Endothelial cell of umbilical vein (primary cell): ENCODE results near the gene WDHD1. TPM values are rescaled to one million over a fixed set of nuclear protein-coding genes. Genes with fewer than 3 reads are reported as not detected.
"Not testable (repeated sequence)": the region's sequence is repeated elsewhere in the genome, so short reads cannot be mapped to it uniquely, and the experiment has no call there.

Source experiments
- BruUV-seq: library from RNA; stranded (reverse); fragments of 400-500 nt; replicated peaks from 2 replicates; lab custom pipeline; 2021; lab: Mats Ljungman, UMichigan
- CTCF ChIA-PET: fragments of 300-600, 350-600 bp; sonication (Branson Sonifier 250); formaldehyde crosslinking; loops from one replicate; lab custom pipeline; 2021; ENCODE audit warnings: antibody characterized with exemption, inconsistent platforms; lab: Charles Lee
- POLR2A ChIA-PET: fragments of 300-600, 350-600 bp; sonication (Branson Sonifier 250); formaldehyde crosslinking; loops from one replicate; lab custom pipeline; 2021; ENCODE audit warnings: antibody characterized with exemption, inconsistent platforms; lab: Charles Lee
- DNase-seq: peaks from one replicate; pipeline ENCODE4 v3.0.0-alpha.2; 2011; ENCODE audit warnings: low read depth, low spot score
- FAIRE-seq: peaks from 2 replicates; lab custom pipeline; 2011; peaks lifted over from hg19 to GRCh38; lab: Jason Lieb, UNC
- H2AFZ ChIP-seq: 2 replicates; pipeline ENCODE4 v1.6.0; 2012; ENCODE audit warnings: low read depth, low read length, control low read depth, inconsistent platforms
- H3K27ac ChIP-seq: 2 replicates; pipeline ENCODE4 v1.5.1; 2011; ENCODE audit warnings: low read depth, mild to moderate bottlenecking, control low read depth, low read length, moderate library complexity; ENCODE audit not compliant: insufficient read depth
- H3K27me3 ChIP-seq, 2 experiments: 2 replicates each; pipeline versions ENCODE4 v1.6.0 to v1.6.1; 2011; ENCODE audit warnings: low read length in 2 of 2, mixed read lengths in 1 of 2; ENCODE audit not compliant: control insufficient read depth in 2 of 2, insufficient read depth in 2 of 2
- H3K36me3 ChIP-seq, 2 experiments: 2 replicates in 1 of 2; 3 replicates in 1 of 2; pipeline ENCODE4 v1.5.1; 2011; ENCODE audit warnings: low read length in 2 of 2, mild to moderate bottlenecking in 1 of 2, moderate library complexity in 1 of 2; ENCODE audit not compliant: control insufficient read depth in 2 of 2, insufficient read depth in 2 of 2; ENCODE audit errors: extremely low read depth in 1 of 2
- H3K4me1 ChIP-seq: 3 replicates; pipeline ENCODE4 v1.5.1; 2011; ENCODE audit warnings: mild to moderate bottlenecking, low read length; ENCODE audit not compliant: control insufficient read depth, insufficient read depth; ENCODE audit errors: extremely low read depth
- H3K4me2 ChIP-seq: 2 replicates; pipeline ENCODE4 v1.6.1; 2011; ENCODE audit warnings: low read length, control low read depth, mixed read lengths; ENCODE audit not compliant: insufficient read depth
- H3K4me3 ChIP-seq, 3 experiments: fragments of 200-600 bp in 1 of 3; sonication (generic), shearing (Covaris generic) in 1 of 3; replicated peaks in 1 of 3; 2 replicates each; pipeline ENCODE4 v1.5.1; 2011 to 2016; ENCODE audit warnings: control low read depth in 3 of 3, low read length in 3 of 3, mild to moderate bottlenecking in 2 of 3, inconsistent platforms in 1 of 3, low read depth in 1 of 3, moderate library complexity in 1 of 3; ENCODE audit not compliant: insufficient read depth in 1 of 3
- H3K79me2 ChIP-seq: 2 replicates; pipeline ENCODE4 v1.6.0; 2012; ENCODE audit warnings: low read length, inconsistent platforms; ENCODE audit not compliant: control insufficient read depth, insufficient read depth
- H3K9ac ChIP-seq: replicated peaks from 2 replicates; pipeline ENCODE3; 2011; ENCODE audit warnings: low read length, control low read depth; ENCODE audit not compliant: insufficient read depth; ENCODE audit errors: extremely low read depth
- H3K9me1 ChIP-seq: replicated peaks from 3 replicates; pipeline ENCODE4 v1.6.0; 2011; ENCODE audit warnings: mild to moderate bottlenecking, low read length; ENCODE audit not compliant: control insufficient read depth, insufficient read depth; ENCODE audit errors: extremely low read depth
- H3K9me3 ChIP-seq: replicated peaks from 2 replicates; pipeline ENCODE4 v1.5.1; 2012; ENCODE audit warnings: low read length, inconsistent platforms; ENCODE audit not compliant: control insufficient read depth, insufficient read depth
- H4K20me1 ChIP-seq: replicated peaks from 2 replicates; pipeline ENCODE3; 2011; ENCODE audit warnings: mild to moderate bottlenecking, low read length; ENCODE audit not compliant: control insufficient read depth, insufficient read depth; ENCODE audit errors: extremely low read depth
- EZH2 ChIP-seq: IDR thresholded peaks from 2 replicates; pipeline ENCODE4 v1.6.1; 2012; ENCODE audit warnings: borderline replicate concordance, low read depth, mild to moderate bottlenecking, moderate library complexity, low read length, inconsistent platforms; ENCODE audit not compliant: severe bottlenecking
- FOS ChIP-seq: IDR thresholded peaks from 2 replicates; pipeline ENCODE4 v1.6.1; 2011; ENCODE audit warnings: mild to moderate bottlenecking, low read length, moderate library complexity, borderline replicate concordance; ENCODE audit not compliant: insufficient read depth
- GATA2 ChIP-seq: IDR thresholded peaks from 2 replicates; pipeline ENCODE4 v1.7.0; 2011; ENCODE audit warnings: low read depth, mild to moderate bottlenecking, moderate library complexity, mixed read lengths, low read length; ENCODE audit not compliant: insufficient read length, insufficient read depth
- JUN ChIP-seq: IDR thresholded peaks from 2 replicates; pipeline ENCODE4 v1.6.1; 2011; ENCODE audit warnings: borderline replicate concordance, low read depth; ENCODE audit not compliant: insufficient read length, insufficient read depth
- MYC ChIP-seq: IDR thresholded peaks from one replicate; pipeline ENCODE4 v1.6.1; 2011; ENCODE audit warnings: mild to moderate bottlenecking, low read depth, low read length
- POLR2A ChIP-seq: IDR thresholded peaks from 2 replicates; pipeline ENCODE4 v1.6.1; 2012; ENCODE audit warnings: low read depth, mild to moderate bottlenecking, control low read depth, low read length
- POLR2AphosphoS5 ChIP-seq: IDR thresholded peaks from 2 replicates; pipeline ENCODE4 v1.6.1; 2012; ENCODE audit warnings: low read depth, mild to moderate bottlenecking, control low read depth, low read length, moderate library complexity; ENCODE audit not compliant: insufficient read depth
- dilution Hi-C: fragments of 300-500 bp; cut with MboI; formaldehyde crosslinking; loops from one replicate; pipeline ENCODE4 v1.15.0; 2019; ENCODE audit warnings: low sequenced_read_pairs; ENCODE audit not compliant: extremely low pct_ligation_motif_present
- intact Hi-C: fragments of 100-400 bp; cut with micrococcal nuclease; formaldehyde crosslinking; loops from one replicate; pipeline ENCODE4 v1.10.0; 2022
- polyA plus RNA-seq, 4 experiments: library from polyadenylated mRNA; depleted of rRNA in 3 of 4; stranded (reverse) in 3 of 4; unstranded in 1 of 4; fragments of >200 nt; gene quantifications; 2 replicates each; pipeline versions ENCODE4 v1.2.1 to v1.2.3, GENCODE V29; 2011 to 2012; ENCODE audit warnings: missing spikeins in 1 of 4
- total RNA-seq: library from RNA; stranded (reverse); gene quantifications from 2 replicates; pipeline ENCODE4 v1.2.3, GENCODE V29; 2021
- TF ChIP-seq, protein P1 (sequence below), 2 donors: IDR thresholded peaks; 1 replicate in 1 of 2; 2 replicates in 1 of 2; pipeline ENCODE4 v1.5.1; 2011; ENCODE audit warnings: low read length in 2 of 2, mild to moderate bottlenecking in 2 of 2, moderate library complexity in 2 of 2, control low read depth in 1 of 2, inconsistent platforms in 1 of 2, low read depth in 1 of 2; ENCODE audit not compliant: insufficient read depth in 1 of 2; ENCODE audit errors: extremely low read depth in 1 of 2
- TF ChIP-seq, protein P2 (sequence below): IDR thresholded peaks from 2 replicates; pipeline ENCODE4 v1.6.1; 2011; ENCODE audit not compliant: insufficient read depth, insufficient read length

WDHD1 gene
- total and polyA plus RNA-seq, 2 donors (not counting 3 experiments of a cell fraction or from before 2014, with no cell fraction given) = 3.1 to 22.5 TPM

GRCh38 chr14:54955143-54955542 is 71.8 kb downstream of the WDHD1 start:
- DNase-seq (no peak), FAIRE-seq (no peak)
- Histone ChIP-seq H3K9me3 (no peaks in the 10 kb centered on the region), H3K79me2 (no peaks in the 10 kb centered on the region), H4K20me1 (no peaks in the 10 kb centered on the region), H3K36me3 (peaks cover 0 to 2% of the 10 kb centered on the region in 2 experiments), H3K27ac (no peak overlapping the region), H3K4me1 (no peaks in the 10 kb centered on the region), H3K9me1 (no peaks in the 10 kb centered on the region), H2AFZ (no peak overlapping the region), H3K4me2 (no peak overlapping the region), H3K4me3 (no peak overlapping the region), H3K27me3 (no peaks in the 10 kb centered on the region), H3K9ac (no peak overlapping the region)
- BruUV-seq = no TSS peak
- intact Hi-C loops (no loop called here), dilution Hi-C loops (no loop called here)
- CTCF ChIA-PET = no interaction called here
- POLR2A ChIA-PET = no interaction called here
- TF ChIP-seq, protein P1, sequence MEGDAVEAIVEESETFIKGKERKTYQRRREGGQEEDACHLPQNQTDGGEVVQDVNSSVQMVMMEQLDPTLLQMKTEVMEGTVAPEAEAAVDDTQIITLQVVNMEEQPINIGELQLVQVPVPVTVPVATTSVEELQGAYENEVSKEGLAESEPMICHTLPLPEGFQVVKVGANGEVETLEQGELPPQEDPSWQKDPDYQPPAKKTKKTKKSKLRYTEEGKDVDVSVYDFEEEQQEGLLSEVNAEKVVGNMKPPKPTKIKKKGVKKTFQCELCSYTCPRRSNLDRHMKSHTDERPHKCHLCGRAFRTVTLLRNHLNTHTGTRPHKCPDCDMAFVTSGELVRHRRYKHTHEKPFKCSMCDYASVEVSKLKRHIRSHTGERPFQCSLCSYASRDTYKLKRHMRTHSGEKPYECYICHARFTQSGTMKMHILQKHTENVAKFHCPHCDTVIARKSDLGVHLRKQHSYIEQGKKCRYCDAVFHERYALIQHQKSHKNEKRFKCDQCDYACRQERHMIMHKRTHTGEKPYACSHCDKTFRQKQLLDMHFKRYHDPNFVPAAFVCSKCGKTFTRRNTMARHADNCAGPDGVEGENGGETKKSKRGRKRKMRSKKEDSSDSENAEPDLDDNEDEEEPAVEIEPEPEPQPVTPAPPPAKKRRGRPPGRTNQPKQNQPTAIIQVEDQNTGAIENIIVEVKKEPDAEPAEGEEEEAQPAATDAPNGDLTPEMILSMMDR (IDR thresholded peaks at IDR 0.05; ENCODE audit: extremely low read depth in 1 of 2, insufficient read depth in 1 of 2, low read depth in 1 of 2, low read length in 2 of 2) = no peak
- TF ChIP-seq EZH2 (no peak), JUN (no peak), POLR2AphosphoS5 (no peak), MYC (no peak), GATA2 (no peak), POLR2A (no peak), FOS (no peak)
- TF ChIP-seq, protein P2, sequence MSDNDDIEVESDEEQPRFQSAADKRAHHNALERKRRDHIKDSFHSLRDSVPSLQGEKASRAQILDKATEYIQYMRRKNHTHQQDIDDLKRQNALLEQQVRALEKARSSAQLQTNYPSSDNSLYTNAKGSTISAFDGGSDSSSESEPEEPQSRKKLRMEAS = no peak

GRCh38 chr14:54953609-54954008 is 73.3 kb downstream of the WDHD1 start:
- POLR2A ChIA-PET, H3K36me3 ChIP-seq, CTCF ChIA-PET: not testable (repeated sequence)

GRCh38 chr14:54952803-54953202 is 74.1 kb downstream of the WDHD1 start:
- POLR2A ChIA-PET, intact Hi-C loops, DNase-seq, H2AFZ ChIP-seq, H3K4me2 ChIP-seq, H3K36me3 ChIP-seq, H3K27me3 ChIP-seq, dilution Hi-C loops, H3K79me2 ChIP-seq, H3K4me3 ChIP-seq, H3K9me3 ChIP-seq, CTCF ChIA-PET, H3K27ac ChIP-seq, FAIRE-seq, BruUV-seq, H3K9ac ChIP-seq, H3K4me1 ChIP-seq, H4K20me1 ChIP-seq, H3K9me1 ChIP-seq: not testable (repeated sequence)

More at GRCh38 chr14:54953609-54954008, 73.3 kb downstream of the WDHD1 start:
- H3K9me1 ChIP-seq, BruUV-seq, H3K4me3 ChIP-seq, H3K4me2 ChIP-seq, dilution Hi-C loops, intact Hi-C loops, H4K20me1 ChIP-seq, H3K27me3 ChIP-seq, H3K9me3 ChIP-seq, H2AFZ ChIP-seq, H3K27ac ChIP-seq, DNase-seq, H3K4me1 ChIP-seq, H3K9ac ChIP-seq, FAIRE-seq, H3K79me2 ChIP-seq: not testable (repeated sequence)
